ENCODE results near the gene TRIM33. TPM values are rescaled to one million over a fixed set of nuclear protein-coding genes. Genes with fewer than 3 reads are reported as not detected.
"Not testable (repeated sequence)": the region's sequence is repeated elsewhere in the genome, so short reads cannot be mapped to it uniquely, and the experiment has no call there.

Gene TRIM33
- total RNA-seq, 1 donor from 2014 or later = 29.1 TPM

DNA sequence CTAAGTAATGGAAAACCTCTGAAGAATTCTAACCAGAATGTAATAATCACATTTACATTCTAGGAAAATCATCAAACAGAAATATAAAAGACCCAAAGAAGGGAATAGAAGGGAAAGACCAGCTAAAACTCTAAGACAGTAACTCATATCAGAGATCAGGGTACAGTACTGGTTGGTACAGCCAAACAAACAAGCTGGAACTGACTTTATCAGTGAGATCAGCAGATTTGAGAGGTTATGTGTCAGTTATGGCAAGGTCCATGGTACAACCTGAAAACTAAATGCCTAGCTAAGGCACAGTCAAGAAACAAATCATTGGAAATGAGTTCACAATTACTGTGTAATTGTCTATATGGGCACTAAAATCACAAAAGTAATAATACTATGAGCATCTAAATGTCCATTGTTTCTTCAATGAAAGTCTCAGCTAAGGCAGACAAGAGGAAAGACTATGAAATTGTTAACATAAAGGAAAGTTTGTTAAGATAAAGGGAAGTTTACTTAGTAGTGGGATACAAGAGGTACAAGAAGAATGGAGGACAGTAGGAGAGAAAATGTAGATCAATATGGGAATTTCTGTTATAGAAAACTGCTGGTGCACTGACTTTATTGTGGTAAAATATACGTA is 75.8 kb downstream of the TRIM33 start:
- Histone ChIP-seq H3K36me3 (ENCODE audit: control insufficient read depth, insufficient read depth, low read length) (no peaks in the 10 kb centered on the region), H3K4me3 (ENCODE audit: low read depth, low read length) (no peak overlapping the region), H3K27me3 (ENCODE audit: control insufficient read depth, insufficient read depth, low read length) (no peaks in the 10 kb centered on the region)
- no peak for DNase-seq (ENCODE audit: low read depth)
- TF ChIP-seq, protein P1, sequence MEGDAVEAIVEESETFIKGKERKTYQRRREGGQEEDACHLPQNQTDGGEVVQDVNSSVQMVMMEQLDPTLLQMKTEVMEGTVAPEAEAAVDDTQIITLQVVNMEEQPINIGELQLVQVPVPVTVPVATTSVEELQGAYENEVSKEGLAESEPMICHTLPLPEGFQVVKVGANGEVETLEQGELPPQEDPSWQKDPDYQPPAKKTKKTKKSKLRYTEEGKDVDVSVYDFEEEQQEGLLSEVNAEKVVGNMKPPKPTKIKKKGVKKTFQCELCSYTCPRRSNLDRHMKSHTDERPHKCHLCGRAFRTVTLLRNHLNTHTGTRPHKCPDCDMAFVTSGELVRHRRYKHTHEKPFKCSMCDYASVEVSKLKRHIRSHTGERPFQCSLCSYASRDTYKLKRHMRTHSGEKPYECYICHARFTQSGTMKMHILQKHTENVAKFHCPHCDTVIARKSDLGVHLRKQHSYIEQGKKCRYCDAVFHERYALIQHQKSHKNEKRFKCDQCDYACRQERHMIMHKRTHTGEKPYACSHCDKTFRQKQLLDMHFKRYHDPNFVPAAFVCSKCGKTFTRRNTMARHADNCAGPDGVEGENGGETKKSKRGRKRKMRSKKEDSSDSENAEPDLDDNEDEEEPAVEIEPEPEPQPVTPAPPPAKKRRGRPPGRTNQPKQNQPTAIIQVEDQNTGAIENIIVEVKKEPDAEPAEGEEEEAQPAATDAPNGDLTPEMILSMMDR (IDR thresholded peaks at IDR 0.05; ENCODE audit: insufficient read depth, low read length, poor library complexity, severe bottlenecking) = no peak

DNA sequence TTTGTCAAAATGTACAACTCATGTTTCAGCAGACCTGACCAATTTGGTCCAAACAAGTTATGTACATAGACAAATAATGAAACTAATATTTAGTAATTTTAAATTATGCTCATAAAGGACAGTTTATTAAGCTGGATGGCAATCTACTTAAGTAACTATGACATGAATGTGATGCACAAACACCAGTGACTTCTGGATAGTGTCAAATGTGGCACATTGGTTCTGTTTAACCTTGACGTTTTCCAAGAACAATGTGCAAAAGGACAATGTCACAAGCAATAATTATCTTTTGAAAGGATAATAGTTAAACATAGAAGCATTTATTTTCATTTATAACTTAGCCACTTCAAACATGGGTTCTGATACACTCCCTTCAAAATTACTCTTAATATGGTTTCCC is 80.0 kb downstream of the TRIM33 start:
- Histone ChIP-seq H3K36me3 (ENCODE audit: control insufficient read depth, insufficient read depth, low read length) (peaks cover 2% of the 10 kb centered on the region), H3K27me3 (ENCODE audit: control insufficient read depth, insufficient read depth, low read length) (no peaks in the 10 kb centered on the region), H3K4me3 (ENCODE audit: low read depth, low read length) (no peak overlapping the region)
- TF ChIP-seq, protein P1 (IDR thresholded peaks at IDR 0.05; ENCODE audit: insufficient read depth, low read length, poor library complexity, severe bottlenecking) = no peak
- DNase-seq (ENCODE audit: low read depth) = no peak

DNA sequence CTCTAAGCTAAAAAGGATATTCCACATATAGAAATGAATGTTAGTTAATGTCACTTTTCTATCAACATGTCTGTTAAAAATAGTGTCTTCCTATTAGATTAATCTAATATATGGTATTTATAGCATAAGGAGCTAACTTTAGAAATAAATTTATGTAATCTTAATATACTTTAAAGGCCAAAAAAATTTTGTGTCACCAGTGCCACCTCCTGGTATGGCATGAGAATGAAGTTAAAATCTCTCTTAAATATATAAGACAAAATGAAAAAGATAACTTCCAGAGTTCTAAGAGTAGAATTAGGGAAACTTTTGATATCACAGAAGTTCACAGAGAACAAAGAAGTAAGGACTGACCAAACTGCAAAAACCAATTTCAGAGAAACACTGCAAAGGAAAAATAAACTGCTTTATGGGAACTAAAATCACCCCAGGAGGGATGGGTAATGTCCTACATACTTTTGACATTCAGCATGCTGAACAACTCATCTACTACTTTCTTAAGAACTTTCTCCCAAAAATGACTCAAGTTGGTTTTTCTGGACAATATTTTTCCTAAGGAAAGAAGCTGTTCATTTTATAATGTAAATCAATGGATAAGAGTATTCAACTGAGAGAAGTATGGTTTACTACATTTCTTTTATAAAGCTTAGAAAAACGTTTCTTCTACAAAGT is 82.8 kb downstream of the TRIM33 start:
- Histone ChIP-seq H3K4me3 (ENCODE audit: low read depth, low read length) (no peak overlapping the region), H3K27me3 (ENCODE audit: control insufficient read depth, insufficient read depth, low read length) (no peaks in the 10 kb centered on the region), H3K36me3 (ENCODE audit: control insufficient read depth, insufficient read depth, low read length) (peaks cover 2% of the 10 kb centered on the region)
- no peak for DNase-seq (ENCODE audit: low read depth)
- TF ChIP-seq, protein P1 (IDR thresholded peaks at IDR 0.05; ENCODE audit: insufficient read depth, low read length, poor library complexity, severe bottlenecking) = peak; percentile 38

DNA sequence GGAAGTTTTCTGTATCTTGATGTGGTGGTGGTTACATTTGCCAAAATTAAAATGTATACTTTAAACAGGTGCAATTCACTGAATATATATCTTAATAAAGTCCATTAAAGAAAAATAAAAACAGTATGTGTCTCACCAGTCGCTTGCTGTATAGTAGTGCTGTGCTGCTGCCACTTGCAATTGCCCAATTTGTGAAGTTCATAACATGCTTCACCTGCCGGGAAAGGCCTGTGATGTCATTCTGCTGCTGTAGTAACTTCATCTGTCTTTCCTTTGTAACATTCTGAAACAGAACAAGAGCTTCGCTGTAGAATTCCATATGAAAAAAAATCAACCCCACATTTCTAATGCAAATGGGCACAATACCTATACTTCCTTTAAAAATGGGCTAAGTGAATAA is 83.4 kb downstream of the TRIM33 start:
- no peaks in the 10 kb centered on the region for H3K27me3 ChIP-seq (ENCODE audit: control insufficient read depth, insufficient read depth, low read length)
- DNase-seq (ENCODE audit: low read depth) = no peak
- peaks cover 2% of the 10 kb centered on the region for H3K36me3 ChIP-seq (ENCODE audit: control insufficient read depth, insufficient read depth, low read length)
- H3K4me3 ChIP-seq (ENCODE audit: low read depth, low read length) = no peak overlapping the region
- TF ChIP-seq, protein P1 (IDR thresholded peaks at IDR 0.05; ENCODE audit: insufficient read depth, low read length, poor library complexity, severe bottlenecking) = no peak

DNA sequence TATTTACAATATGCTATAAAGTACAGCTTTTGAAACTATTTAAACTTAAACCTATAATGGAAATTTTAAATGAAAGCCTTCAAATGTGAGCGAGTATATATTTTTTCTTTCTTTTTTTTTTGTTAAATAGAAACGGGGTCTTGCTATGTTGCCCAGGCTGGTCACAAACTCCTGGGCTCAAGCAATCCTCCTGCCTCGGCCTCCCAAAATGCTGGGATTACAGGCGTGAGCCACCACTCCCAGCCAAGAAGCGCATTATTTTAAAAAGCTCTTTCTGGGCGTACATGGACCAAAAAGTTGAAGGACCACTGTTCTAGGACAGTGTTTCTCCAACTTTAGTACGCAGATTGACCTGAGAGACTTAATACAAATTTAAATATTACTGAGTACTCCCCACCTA is 87.5 kb downstream of the TRIM33 start:
- DNase-seq (ENCODE audit: low read depth) = no peak
- H3K27me3 ChIP-seq (ENCODE audit: control insufficient read depth, insufficient read depth, low read length) = no peaks in the 10 kb centered on the region
- H3K4me3 ChIP-seq (ENCODE audit: low read depth, low read length) = no peak overlapping the region
- TF ChIP-seq, protein P1 (IDR thresholded peaks at IDR 0.05; ENCODE audit: insufficient read depth, low read length, poor library complexity, severe bottlenecking) = no peak
- peaks cover 2% of the 10 kb centered on the region for H3K36me3 ChIP-seq (ENCODE audit: control insufficient read depth, insufficient read depth, low read length)

DNA sequence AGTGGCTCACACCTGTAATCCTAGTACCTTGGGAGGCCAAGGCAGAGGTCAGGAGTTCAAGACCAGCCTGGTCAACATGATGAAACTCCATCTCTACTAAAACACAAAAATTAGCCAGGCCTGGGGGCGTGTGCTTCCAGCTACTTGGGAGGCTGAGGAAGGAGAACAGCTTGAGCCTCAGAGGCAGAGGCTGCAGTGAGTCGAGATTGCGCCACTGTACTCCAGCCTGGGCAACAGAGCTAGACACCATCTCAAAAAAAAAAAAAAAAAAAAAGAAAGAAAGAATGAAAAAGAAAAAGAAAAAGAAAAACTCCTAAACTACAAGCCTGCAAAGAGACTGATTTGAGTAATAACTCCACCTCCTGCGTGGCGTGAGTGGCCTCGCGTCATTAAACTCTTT is 92.1 kb downstream of the TRIM33 start:
- not testable (repeated sequence) for H3K36me3 ChIP-seq (ENCODE audit: control insufficient read depth, insufficient read depth, low read length); DNase-seq (ENCODE audit: low read depth); H3K27me3 ChIP-seq (ENCODE audit: control insufficient read depth, insufficient read depth, low read length)

More for the DNA sequence above, 92.1 kb downstream of the TRIM33 start:
- H3K4me3 ChIP-seq (ENCODE audit: low read depth, low read length) = not testable (repeated sequence)
